GM13977 (cell line): Measurements from ENCODE around the gene SYDE1.
A peak's percentile ranks its signal among the peaks of the same experiment; 100 is the strongest.

Experiments
- DNase-seq: peaks from one replicate; pipeline ENCODE4 v3.0.0; 2012; ENCODE audit warnings: low spot score
- CTCF ChIP-seq: IDR thresholded peaks from 2 replicates; pipeline ENCODE4 v1.5.1; 2012; ENCODE audit warnings: mild to moderate bottlenecking, control low read depth; ENCODE audit not compliant: insufficient read depth; ENCODE audit errors: extremely low read depth, missing control alignments
- in situ Hi-C: fragments of 300-500 bp; cut with MboI; formaldehyde crosslinking; loops from one replicate; pipeline ENCODE4 v1.12.0; 2022; ENCODE audit warnings: low sequenced_read_pairs, low pct_unique_long_range_greater_than_20kb, mixed read lengths, inconsistent platforms; ENCODE audit not compliant: unreplicated experiment

Gene SYDE1

GRCh38 chr19:15125232-15126067 is 18.2 kb downstream of the SYDE1 start:
- no peak for TF ChIP-seq CTCF
- in situ Hi-C loops: no loop called here
- DNase-seq: peak; percentile 98

- DNase-seq: no peak
- in situ Hi-C loops: no loop called here
- no peak for TF ChIP-seq CTCF
Measured at GRCh38 chr19:15126131-15126910, 19.1 kb downstream of the SYDE1 start.

- TF ChIP-seq CTCF: no peak
- no peak for DNase-seq
- in situ Hi-C loops: no loop called here
Measured at GRCh38 chr19:15128162-15128770, 21.1 kb downstream of the SYDE1 start.

- no peak for DNase-seq
- in situ Hi-C loops: no loop called here
- no peak for TF ChIP-seq CTCF
Measured at GRCh38 chr19:15129856-15130585, 22.8 kb downstream of the SYDE1 start.

GRCh38 chr19:15136234-15136954 is 29.2 kb downstream of the SYDE1 start:
- in situ Hi-C loops: no loop called here
- no peak for DNase-seq
- no peak for TF ChIP-seq CTCF

GRCh38 chr19:15137777-15138176 is 30.6 kb downstream of the SYDE1 start:
- no peak for TF ChIP-seq CTCF
- in situ Hi-C loops: no loop called here
- DNase-seq: no peak
